ENCODE results near the gene H2BK1.

H2BK1 gene

GRCh38 chr7:151225948-151226510 is 15.7 kb upstream of the H2BK1 start:
- peaks cover 10% of the 10 kb centered on the region for H3K36me3 ChIP-seq (ENCODE audit: control insufficient read depth, insufficient read depth, low read length)
- H3K4me3 ChIP-seq (ENCODE audit: low read length) = peak overlapping the region; percentile 89
- H3K27ac ChIP-seq (ENCODE audit: low read depth, low read length) = no peak overlapping the region
- DNase-seq = no peak
- no peak overlapping the region for H4K5ac ChIP-seq (ENCODE audit: low read length)
- no peak overlapping the region for H3K18ac ChIP-seq (ENCODE audit: low read length)
- peaks cover 11% of the 10 kb centered on the region for H3K79me1 ChIP-seq (ENCODE audit: low read length)
- H3K4ac ChIP-seq (ENCODE audit: low read depth, low read length) = no peak overlapping the region
- H2BK120ac ChIP-seq (ENCODE audit: low read depth, low read length) = no peak overlapping the region
- H3K23ac ChIP-seq (ENCODE audit: low read length) = no peak overlapping the region
- no peak overlapping the region for H2BK15ac ChIP-seq (replicated peaks; ENCODE audit: low read depth)
- H3K56ac ChIP-seq (ENCODE audit: low read length) = peak overlapping the region; percentile 95
- no CpG with 5 or more reads among the region's 8 CpGs for WGBS (ENCODE audit: extremely low coverage, insufficient coverage, low lambda C conversion rate)
- peaks cover 6% of the 10 kb centered on the region for H3K4me1 ChIP-seq (ENCODE audit: control insufficient read depth, low read depth, low read length)
- peaks cover 15% of the 10 kb centered on the region for H3K79me2 ChIP-seq (ENCODE audit: control insufficient read depth, insufficient read depth, low read length)
- no peaks in the 10 kb centered on the region for H3K27me3 ChIP-seq (ENCODE audit: insufficient read depth, low read length, poor library complexity)
- H3K9ac ChIP-seq (ENCODE audit: low read length) = peak overlapping the region; percentile 93
- H2AK5ac ChIP-seq (ENCODE audit: low read length) = no peak overlapping the region
- H4K8ac ChIP-seq (ENCODE audit: low read depth, low read length) = no peak overlapping the region
- peak overlapping the region; percentile 68 for H3K4me2 ChIP-seq (ENCODE audit: low read length)
- no peak overlapping the region for H2BK5ac ChIP-seq (ENCODE audit: low read length)

GRCh38 chr7:151223728-151224127 is 13.4 kb upstream of the H2BK1 start:
- H4K8ac ChIP-seq (ENCODE audit: low read depth, low read length) = no peak overlapping the region
- no peak overlapping the region for H2BK15ac ChIP-seq (replicated peaks; ENCODE audit: low read depth)
- H3K9ac ChIP-seq (ENCODE audit: low read length) = no peak overlapping the region
- peaks cover 11% of the 10 kb centered on the region for H3K79me1 ChIP-seq (ENCODE audit: low read length)
- peak; percentile 18 for DNase-seq
- peaks cover 20% of the 10 kb centered on the region for H3K36me3 ChIP-seq (ENCODE audit: control insufficient read depth, insufficient read depth, low read length)
- no peak overlapping the region for H3K18ac ChIP-seq (ENCODE audit: low read length)
- peaks cover 15% of the 10 kb centered on the region for H3K79me2 ChIP-seq (ENCODE audit: control insufficient read depth, insufficient read depth, low read length)
- H3K23ac ChIP-seq (ENCODE audit: low read length) = no peak overlapping the region
- H3K4me3 ChIP-seq (ENCODE audit: low read length) = no peak overlapping the region
- H2BK120ac ChIP-seq (ENCODE audit: low read depth, low read length) = no peak overlapping the region
- no peak overlapping the region for H4K5ac ChIP-seq (ENCODE audit: low read length)
- H3K27ac ChIP-seq (ENCODE audit: low read depth, low read length) = no peak overlapping the region
- no peak overlapping the region for H3K4me2 ChIP-seq (ENCODE audit: low read length)
- WGBS (ENCODE audit: extremely low coverage, insufficient coverage, low lambda C conversion rate) = no CpG with 5 or more reads among the region's 14 CpGs
- peaks cover 6% of the 10 kb centered on the region for H3K4me1 ChIP-seq (ENCODE audit: control insufficient read depth, low read depth, low read length)
- no peak overlapping the region for H3K56ac ChIP-seq (ENCODE audit: low read length)
- H2AK5ac ChIP-seq (ENCODE audit: low read length) = no peak overlapping the region
- H3K27me3 ChIP-seq (ENCODE audit: insufficient read depth, low read length, poor library complexity) = no peaks in the 10 kb centered on the region
- no peak overlapping the region for H2BK5ac ChIP-seq (ENCODE audit: low read length)
- no peak overlapping the region for H3K4ac ChIP-seq (ENCODE audit: low read depth, low read length)

GRCh38 chr7:151218170-151218569 is 7.9 kb upstream of the H2BK1 start:
- Histone ChIP-seq H2AK5ac (ENCODE audit: low read length) (no peak overlapping the region), H3K27me3 (ENCODE audit: insufficient read depth, low read length, poor library complexity) (no peaks in the 10 kb centered on the region), H3K4ac (ENCODE audit: low read depth, low read length) (no peak overlapping the region), H3K79me2 (ENCODE audit: control insufficient read depth, insufficient read depth, low read length) (no peaks in the 10 kb centered on the region), H4K5ac (ENCODE audit: low read length) (no peak overlapping the region), H3K27ac (ENCODE audit: low read depth, low read length) (no peak overlapping the region), H3K4me3 (ENCODE audit: low read length) (no peak overlapping the region), H4K8ac (ENCODE audit: low read depth, low read length) (no peak overlapping the region), H3K79me1 (ENCODE audit: low read length) (no peaks in the 10 kb centered on the region), H3K23ac (ENCODE audit: low read length) (no peak overlapping the region), H2BK15ac (replicated peaks; ENCODE audit: low read depth) (no peak overlapping the region), H3K18ac (ENCODE audit: low read length) (no peak overlapping the region), H3K9ac (ENCODE audit: low read length) (no peak overlapping the region), H2BK5ac (ENCODE audit: low read length) (no peak overlapping the region), H2BK120ac (ENCODE audit: low read depth, low read length) (no peak overlapping the region), H3K36me3 (ENCODE audit: control insufficient read depth, insufficient read depth, low read length) (peaks cover 30% of the 10 kb centered on the region), H3K4me2 (ENCODE audit: low read length) (no peak overlapping the region), H3K56ac (ENCODE audit: low read length) (no peak overlapping the region), H3K4me1 (ENCODE audit: control insufficient read depth, low read depth, low read length) (no peaks in the 10 kb centered on the region)
- DNase-seq = no peak
- no CpG with 5 or more reads among the region's 9 CpGs for WGBS (ENCODE audit: extremely low coverage, insufficient coverage, low lambda C conversion rate)

- Histone ChIP-seq H4K8ac (ENCODE audit: low read depth, low read length) (no peak overlapping the region), H3K27ac (ENCODE audit: low read depth, low read length) (no peak overlapping the region), H3K18ac (ENCODE audit: low read length) (no peak overlapping the region), H3K79me1 (ENCODE audit: low read length) (no peaks in the 10 kb centered on the region), H2BK5ac (ENCODE audit: low read length) (no peak overlapping the region), H3K4ac (ENCODE audit: low read depth, low read length) (no peak overlapping the region), H3K4me2 (ENCODE audit: low read length) (no peak overlapping the region), H3K23ac (ENCODE audit: low read length) (no peak overlapping the region), H4K5ac (ENCODE audit: low read length) (no peak overlapping the region), H3K27me3 (ENCODE audit: insufficient read depth, low read length, poor library complexity) (no peaks in the 10 kb centered on the region), H3K79me2 (ENCODE audit: control insufficient read depth, insufficient read depth, low read length) (no peaks in the 10 kb centered on the region), H3K4me3 (ENCODE audit: low read length) (no peak overlapping the region), H2AK5ac (ENCODE audit: low read length) (no peak overlapping the region), H3K56ac (ENCODE audit: low read length) (no peak overlapping the region), H2BK15ac (replicated peaks; ENCODE audit: low read depth) (no peak overlapping the region), H3K4me1 (ENCODE audit: control insufficient read depth, low read depth, low read length) (peaks cover 2% of the 10 kb centered on the region), H3K9ac (ENCODE audit: low read length) (no peak overlapping the region), H3K36me3 (ENCODE audit: control insufficient read depth, insufficient read depth, low read length) (peaks cover 24% of the 10 kb centered on the region), H2BK120ac (ENCODE audit: low read depth, low read length) (no peak overlapping the region)
- DNase-seq = no peak
- no CpG with 5 or more reads among the region's 5 CpGs for WGBS (ENCODE audit: extremely low coverage, insufficient coverage, low lambda C conversion rate)
These were observed 5.1 kb upstream of the H2BK1 start for GRCh38 chr7:151215396-151215795.

GRCh38 chr7:151213826-151214225 is 3.5 kb upstream of the H2BK1 start:
- no peak overlapping the region for H3K4ac ChIP-seq (ENCODE audit: low read depth, low read length)
- no peak overlapping the region for H2BK5ac ChIP-seq (ENCODE audit: low read length)
- no peak overlapping the region for H4K5ac ChIP-seq (ENCODE audit: low read length)
- no peaks in the 10 kb centered on the region for H3K79me1 ChIP-seq (ENCODE audit: low read length)
- H3K27ac ChIP-seq (ENCODE audit: low read depth, low read length) = no peak overlapping the region
- no peaks in the 10 kb centered on the region for H3K79me2 ChIP-seq (ENCODE audit: control insufficient read depth, insufficient read depth, low read length)
- no peak for DNase-seq
- no peak overlapping the region for H3K18ac ChIP-seq (ENCODE audit: low read length)
- H4K8ac ChIP-seq (ENCODE audit: low read depth, low read length) = no peak overlapping the region
- H3K4me3 ChIP-seq (ENCODE audit: low read length) = no peak overlapping the region
- H3K9ac ChIP-seq (ENCODE audit: low read length) = no peak overlapping the region
- H3K4me1 ChIP-seq (ENCODE audit: control insufficient read depth, low read depth, low read length) = peaks cover 2% of the 10 kb centered on the region
- peaks cover 18% of the 10 kb centered on the region for H3K36me3 ChIP-seq (ENCODE audit: control insufficient read depth, insufficient read depth, low read length)
- H2BK15ac ChIP-seq (replicated peaks; ENCODE audit: low read depth) = no peak overlapping the region
- H3K23ac ChIP-seq (ENCODE audit: low read length) = no peak overlapping the region
- WGBS (ENCODE audit: extremely low coverage, insufficient coverage, low lambda C conversion rate) = no CpG with 5 or more reads among the region's 3 CpGs
- H3K27me3 ChIP-seq (ENCODE audit: insufficient read depth, low read length, poor library complexity) = no peaks in the 10 kb centered on the region
- H3K4me2 ChIP-seq (ENCODE audit: low read length) = no peak overlapping the region
- H3K56ac ChIP-seq (ENCODE audit: low read length) = no peak overlapping the region
- no peak overlapping the region for H2BK120ac ChIP-seq (ENCODE audit: low read depth, low read length)
- H2AK5ac ChIP-seq (ENCODE audit: low read length) = no peak overlapping the region

GRCh38 chr7:151212626-151213025 is 2.3 kb upstream of the H2BK1 start:
- Histone ChIP-seq H3K56ac (ENCODE audit: low read length) (no peak overlapping the region), H4K8ac (ENCODE audit: low read depth, low read length) (no peak overlapping the region), H2BK5ac (ENCODE audit: low read length) (no peak overlapping the region), H3K18ac (ENCODE audit: low read length) (no peak overlapping the region), H3K4me1 (ENCODE audit: control insufficient read depth, low read depth, low read length) (peaks cover 2% of the 10 kb centered on the region), H3K4me2 (ENCODE audit: low read length) (no peak overlapping the region), H4K5ac (ENCODE audit: low read length) (no peak overlapping the region), H3K36me3 (ENCODE audit: control insufficient read depth, insufficient read depth, low read length) (peaks cover 17% of the 10 kb centered on the region), H3K4me3 (ENCODE audit: low read length) (no peak overlapping the region), H2AK5ac (ENCODE audit: low read length) (no peak overlapping the region), H3K27me3 (ENCODE audit: insufficient read depth, low read length, poor library complexity) (no peaks in the 10 kb centered on the region), H3K27ac (ENCODE audit: low read depth, low read length) (no peak overlapping the region), H2BK15ac (replicated peaks; ENCODE audit: low read depth) (no peak overlapping the region), H3K9ac (ENCODE audit: low read length) (no peak overlapping the region), H2BK120ac (ENCODE audit: low read depth, low read length) (no peak overlapping the region), H3K23ac (ENCODE audit: low read length) (no peak overlapping the region), H3K79me2 (ENCODE audit: control insufficient read depth, insufficient read depth, low read length) (no peaks in the 10 kb centered on the region), H3K79me1 (ENCODE audit: low read length) (no peaks in the 10 kb centered on the region), H3K4ac (ENCODE audit: low read depth, low read length) (no peak overlapping the region)
- DNase-seq = no peak
- WGBS (ENCODE audit: extremely low coverage, insufficient coverage, low lambda C conversion rate) = no CpG with 5 or more reads among the region's 5 CpGs
